H1 (cell line): ENCODE measurements around the gene F8. TPM values are rescaled to one million over a fixed set of nuclear protein-coding genes. Genes with fewer than 3 reads are reported as not detected.

Experiments
- RAD21 ChIP-seq, 2 experiments: IDR thresholded peaks in 1 of 2; conservative IDR thresholded peaks in 1 of 2; 2 replicates each; pipeline ENCODE4 v1.6.1; 2011; ENCODE audit warnings: low read depth in 2 of 2, low read length in 2 of 2, improper control_type of control experiment in 1 of 2, inconsistent platforms in 1 of 2, mild to moderate bottlenecking in 1 of 2, moderate library complexity in 1 of 2
- polyA plus RNA-seq, 7 experiments: library from polyadenylated mRNA; depleted of rRNA in 3 of 7; stranded (reverse) in 5 of 7; unstranded in 2 of 7; fragments of >200 nt in 5 of 7; fragments of 200-250 nt in 2 of 7; gene quantifications; 1 replicate in 5 of 7; 2 replicates in 1 of 7; 4 replicates in 1 of 7; pipeline versions ENCODE4 v1.2.1 to v1.2.3, GENCODE V29; 2011 to 2013; ENCODE audit warnings: missing spikeins in 2 of 7, mixed read lengths in 2 of 7
- total RNA-seq: library from RNA; stranded (reverse); fragmentation: NEBNext Ultra II Directional; extraction: Animal tissue kit (Norgen Biotek cat#: 25700); gene quantifications from 2 replicates; pipeline ENCODE4 v1.2.1, GENCODE V29; 2021

The F8 gene
- total and polyA plus RNA-seq, 2 of the 8 experiments (the other 6 are each of a cell fraction or from before 2014, with no cell fraction given) = 1.1 to 2.6 TPM

- no peak for TF ChIP-seq RAD21 (IDR thresholded peaks at IDR 0.05 in 1 of 2, conservative IDR thresholded peaks at IDR 0.05 in 1 of 2; ENCODE audit: low read depth in 2 of 2, low read length in 2 of 2)
- TF ChIP-seq, all 59 proteins: peak for 0
Observed at GRCh38 chrX:155022585-155022984, at the start of gene F8 (continued).
